Neural crest cell (in vitro differentiated cells): ENCODE measurements around the gene KDF1. TPM values are rescaled to one million over a fixed set of nuclear protein-coding genes. Genes with fewer than 3 reads are reported as not detected.

Experiments
- DNase-seq: peaks from one replicate; pipeline ENCODE4 v3.0.0; 2021; ENCODE audit warnings: low read depth, mixed read lengths, low spot score
- H3K27ac Mint-ChIP-seq: one replicate; pipeline ENCODE4 v1.8.0; 2021; ENCODE audit warnings: mild to moderate bottlenecking, mixed read lengths; ENCODE audit not compliant: unreplicated experiment
- H3K27me3 Mint-ChIP-seq: 2 replicates; pipeline ENCODE4 v1.8.0; 2021; ENCODE audit warnings: low read depth, mild to moderate bottlenecking, mixed read lengths
- H3K36me3 Mint-ChIP-seq: 2 replicates; pipeline ENCODE4 v1.8.0; 2021; ENCODE audit warnings: low read depth, mild to moderate bottlenecking, mixed read lengths
- H3K4me1 Mint-ChIP-seq: 2 replicates; pipeline ENCODE4 v1.8.0; 2021; ENCODE audit warnings: mixed read lengths
- H3K4me3 Mint-ChIP-seq: one replicate; pipeline ENCODE4 v1.8.0; 2021; ENCODE audit warnings: mild to moderate bottlenecking, mixed read lengths
- H3K9me3 Mint-ChIP-seq: 2 replicates; pipeline ENCODE4 v1.8.0; 2021; ENCODE audit warnings: mixed read lengths
- total RNA-seq: library from RNA; stranded (reverse); gene quantifications from 2 replicates; pipeline ENCODE4 v1.2.1, GENCODE V29; 2021
- TF ChIP-seq, protein P1 (sequence below): fragments of 200-600 bp; sonication (generic); conservative IDR thresholded peaks from 2 replicates; pipeline ENCODE4 v1.5.0; 2021; ENCODE audit warnings: antibody characterized with exemption, mild to moderate bottlenecking

Gene KDF1
- total RNA-seq, 1 donor from 2014 or later, result not detected

DNA sequence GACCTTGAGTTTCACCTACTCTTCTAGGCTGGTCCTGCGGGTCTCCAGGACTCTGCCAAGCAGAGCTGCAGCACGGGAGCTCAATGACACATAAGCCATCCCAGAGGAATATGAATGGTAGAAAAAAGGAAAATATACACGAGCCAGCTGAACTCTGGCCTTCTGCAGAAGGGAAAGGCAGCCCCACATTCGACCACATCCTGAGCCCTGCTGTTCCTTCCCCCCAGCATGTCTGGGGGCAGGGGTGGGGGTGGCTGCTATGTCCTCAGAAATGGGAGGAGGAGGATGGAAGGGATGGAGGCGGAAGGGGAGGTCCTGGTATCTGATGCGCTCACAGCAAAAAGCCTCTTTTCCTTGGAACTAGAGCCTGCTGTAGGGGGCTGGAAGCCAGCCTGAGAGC is 12.1 kb upstream of the KDF1 start:
- H3K9me3 Mint-ChIP-seq, result no peaks in the 10 kb centered on the region
- TF ChIP-seq, protein P1, sequence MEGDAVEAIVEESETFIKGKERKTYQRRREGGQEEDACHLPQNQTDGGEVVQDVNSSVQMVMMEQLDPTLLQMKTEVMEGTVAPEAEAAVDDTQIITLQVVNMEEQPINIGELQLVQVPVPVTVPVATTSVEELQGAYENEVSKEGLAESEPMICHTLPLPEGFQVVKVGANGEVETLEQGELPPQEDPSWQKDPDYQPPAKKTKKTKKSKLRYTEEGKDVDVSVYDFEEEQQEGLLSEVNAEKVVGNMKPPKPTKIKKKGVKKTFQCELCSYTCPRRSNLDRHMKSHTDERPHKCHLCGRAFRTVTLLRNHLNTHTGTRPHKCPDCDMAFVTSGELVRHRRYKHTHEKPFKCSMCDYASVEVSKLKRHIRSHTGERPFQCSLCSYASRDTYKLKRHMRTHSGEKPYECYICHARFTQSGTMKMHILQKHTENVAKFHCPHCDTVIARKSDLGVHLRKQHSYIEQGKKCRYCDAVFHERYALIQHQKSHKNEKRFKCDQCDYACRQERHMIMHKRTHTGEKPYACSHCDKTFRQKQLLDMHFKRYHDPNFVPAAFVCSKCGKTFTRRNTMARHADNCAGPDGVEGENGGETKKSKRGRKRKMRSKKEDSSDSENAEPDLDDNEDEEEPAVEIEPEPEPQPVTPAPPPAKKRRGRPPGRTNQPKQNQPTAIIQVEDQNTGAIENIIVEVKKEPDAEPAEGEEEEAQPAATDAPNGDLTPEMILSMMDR, result no peak
- peaks cover 15% of the 10 kb centered on the region for H3K27me3 Mint-ChIP-seq
- no peaks in the 10 kb centered on the region for H3K36me3 Mint-ChIP-seq
- no peak overlapping the region for H3K4me3 Mint-ChIP-seq
- no peak overlapping the region for H3K27ac Mint-ChIP-seq
- no peak for DNase-seq
- H3K4me1 Mint-ChIP-seq, result no peaks in the 10 kb centered on the region

DNA sequence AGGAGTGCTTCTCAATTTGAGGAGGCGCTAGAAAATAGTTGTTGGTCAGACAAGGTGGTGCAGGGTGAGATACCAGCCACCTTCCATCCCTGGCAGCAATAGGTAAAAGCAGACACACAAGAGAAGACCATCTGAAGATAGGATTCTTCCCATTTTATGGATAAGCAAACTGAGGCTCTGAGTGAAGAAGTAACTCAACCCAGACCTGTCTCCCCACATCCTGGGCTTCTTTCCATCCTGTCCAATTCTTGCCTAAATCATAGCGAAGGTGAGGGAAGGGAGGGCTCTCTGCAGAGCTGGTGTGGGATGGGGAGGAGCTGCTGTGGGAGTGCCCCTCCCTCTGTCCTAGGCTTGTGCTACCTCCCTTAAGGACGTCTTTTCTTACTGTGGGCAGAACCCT is 11.3 kb upstream of the KDF1 start:
- DNase-seq, result no peak
- H3K36me3 Mint-ChIP-seq, result no peaks in the 10 kb centered on the region
- H3K9me3 Mint-ChIP-seq, result no peaks in the 10 kb centered on the region
- no peak overlapping the region for H3K4me3 Mint-ChIP-seq
- no peaks in the 10 kb centered on the region for H3K4me1 Mint-ChIP-seq
- H3K27ac Mint-ChIP-seq, result no peak overlapping the region
- TF ChIP-seq, protein P1, result no peak
- H3K27me3 Mint-ChIP-seq, result peaks cover 19% of the 10 kb centered on the region

DNA sequence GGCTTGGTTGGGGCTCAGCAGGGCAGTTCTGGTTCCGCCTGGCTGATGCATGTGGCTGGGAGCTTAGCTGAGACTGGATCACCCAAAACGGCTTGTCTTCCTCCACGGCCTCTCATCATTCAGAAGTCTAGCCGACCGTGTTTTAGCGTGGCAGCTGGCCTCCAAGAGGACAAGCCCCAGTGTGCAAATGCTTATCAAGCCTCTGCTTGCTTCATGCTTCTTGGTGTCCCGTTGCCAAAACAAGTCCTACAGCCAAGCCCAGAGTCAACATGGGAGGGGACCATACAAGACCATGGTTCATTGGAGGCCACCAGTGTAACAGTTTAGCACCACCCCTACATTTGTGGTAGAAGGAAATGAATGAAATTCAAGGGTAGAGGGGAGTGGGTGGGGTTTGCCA is 10.5 kb upstream of the KDF1 start:
- TF ChIP-seq, protein P1, result no peak
- no peaks in the 10 kb centered on the region for H3K4me1 Mint-ChIP-seq
- H3K27ac Mint-ChIP-seq, result no peak overlapping the region
- no peaks in the 10 kb centered on the region for H3K36me3 Mint-ChIP-seq
- no peaks in the 10 kb centered on the region for H3K9me3 Mint-ChIP-seq
- DNase-seq, result no peak
- H3K4me3 Mint-ChIP-seq, result no peak overlapping the region
- H3K27me3 Mint-ChIP-seq, result peaks cover 26% of the 10 kb centered on the region

DNA sequence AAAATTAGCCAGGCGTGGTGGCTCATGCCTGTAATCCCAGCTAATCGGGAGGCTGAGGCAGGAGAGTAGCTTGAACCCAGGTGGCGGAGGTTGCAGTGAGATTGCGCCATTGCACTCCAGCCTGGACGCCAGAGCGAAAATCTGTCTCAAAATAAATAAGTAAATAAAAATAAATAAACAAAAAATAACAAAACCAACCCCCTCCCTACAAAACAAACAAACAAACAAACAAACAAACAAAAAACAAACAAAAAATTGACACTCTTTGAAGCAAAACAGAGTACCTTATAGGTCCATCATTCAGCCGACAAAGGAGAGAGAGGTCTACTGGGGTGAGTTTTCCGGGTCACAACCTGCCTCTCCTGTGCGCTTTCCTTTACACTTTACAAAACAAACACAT is 5.4 kb upstream of the KDF1 start:
- no peak for DNase-seq
- Mint-ChIP-seq H3K9me3 (no peaks in the 10 kb centered on the region), H3K27me3 (peaks cover 63% of the 10 kb centered on the region), H3K4me1 (peaks cover 3% of the 10 kb centered on the region), H3K4me3 (no peak overlapping the region), H3K36me3 (no peaks in the 10 kb centered on the region), H3K27ac (no peak overlapping the region)
- TF ChIP-seq, protein P1, result no peak

DNA sequence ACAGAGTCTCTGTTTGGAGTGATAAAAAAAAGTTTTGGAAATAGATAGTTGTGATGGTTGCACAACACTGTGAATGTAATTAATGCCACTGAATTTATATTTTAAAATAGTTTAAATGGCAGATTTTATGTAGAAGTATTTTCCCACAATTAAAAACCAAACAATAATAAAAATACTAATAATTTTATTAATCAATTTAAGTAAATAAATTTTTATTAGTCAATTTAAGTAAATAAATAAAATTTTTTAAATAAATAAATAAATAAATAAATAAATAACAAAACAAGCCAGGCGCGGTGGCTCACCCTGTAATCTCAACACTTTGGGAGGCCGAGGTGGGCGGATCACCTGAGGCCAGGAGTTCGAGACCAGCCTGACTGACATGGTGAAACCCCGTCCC is 4.9 kb upstream of the KDF1 start:
- DNase-seq, result no peak
- peaks cover 5% of the 10 kb centered on the region for H3K4me1 Mint-ChIP-seq
- TF ChIP-seq, protein P1, result no peak
- H3K27ac Mint-ChIP-seq, result no peak overlapping the region
- no peaks in the 10 kb centered on the region for H3K9me3 Mint-ChIP-seq
- peaks cover 64% of the 10 kb centered on the region for H3K27me3 Mint-ChIP-seq
- H3K36me3 Mint-ChIP-seq, result no peaks in the 10 kb centered on the region
- H3K4me3 Mint-ChIP-seq, result no peak overlapping the region

DNA sequence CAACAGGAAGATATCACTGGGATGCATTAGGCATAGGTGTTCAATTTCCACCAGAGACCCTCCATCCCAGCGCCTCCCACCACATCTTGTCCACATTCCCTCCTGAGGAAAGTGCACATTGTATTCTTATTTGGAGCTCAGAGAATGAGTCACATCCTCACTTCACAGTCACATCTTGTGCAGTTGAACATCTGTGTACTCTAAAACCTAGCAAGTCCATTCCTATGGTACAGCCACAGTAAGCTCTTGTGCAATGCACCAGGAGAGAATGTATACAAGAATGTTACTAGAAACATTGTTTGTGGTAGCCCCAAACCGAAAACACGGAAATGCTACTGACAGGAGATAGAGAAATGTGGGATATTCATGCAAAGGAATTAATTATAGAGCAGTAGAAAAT is 1.6 kb upstream of the KDF1 start:
- Mint-ChIP-seq H3K36me3 (no peaks in the 10 kb centered on the region), H3K27me3 (peaks cover 83% of the 10 kb centered on the region), H3K9me3 (no peaks in the 10 kb centered on the region), H3K4me1 (peaks cover 5% of the 10 kb centered on the region), H3K4me3 (no peak overlapping the region), H3K27ac (no peak overlapping the region)
- no peak for DNase-seq
- TF ChIP-seq, protein P1, result no peak
